Lung (tissue), 12 donors: ENCODE measurements around the gene LBHD2. TPM values are rescaled to one million over a fixed set of nuclear protein-coding genes. Genes with fewer than 3 reads are reported as not detected.

Experiments used
- ATAC-seq: fragments of 200-7000 bp; cut with Tn5 transposase; one replicate; pipeline ENCODE4 v1.9.1; 2020; ENCODE audit warnings: moderate number of reproducible peaks; ENCODE audit not compliant: insufficient read depth, low FRiP score
- DNase-seq, 3 donors: peaks; one replicate each; pipeline ENCODE4 v3.0.0-alpha.2; 2013 to 2017
- H3K27ac ChIP-seq, 2 donors: one replicate each; pipeline ENCODE4 v1.5.1; 2013; ENCODE audit warnings: mild to moderate bottlenecking in 2 of 2, moderate library complexity in 2 of 2, control low read depth in 1 of 2, inconsistent platforms in 1 of 2, low read depth in 1 of 2, low read length in 1 of 2
- H3K27me3 ChIP-seq, 3 donors: one replicate each; pipeline ENCODE4 v1.5.1; 2013; ENCODE audit warnings: low read length in 2 of 3; ENCODE audit not compliant: control insufficient read depth in 3 of 3, insufficient read depth in 3 of 3
- H3K36me3 ChIP-seq, 4 donors: one replicate each; pipeline ENCODE4 v1.5.1; 2013; ENCODE audit warnings: low read length in 4 of 4, mild to moderate bottlenecking in 1 of 4, moderate library complexity in 1 of 4; ENCODE audit not compliant: control insufficient read depth in 4 of 4, insufficient read depth in 4 of 4
- H3K4me1 ChIP-seq, 5 donors: one replicate each; pipeline ENCODE4 v1.5.1; 2013; ENCODE audit warnings: low read length in 5 of 5, mild to moderate bottlenecking in 2 of 5, moderate library complexity in 1 of 5; ENCODE audit not compliant: control insufficient read depth in 5 of 5, insufficient read depth in 5 of 5
- H3K4me3 ChIP-seq: one replicate; pipeline ENCODE4 v1.5.1; 2013; ENCODE audit warnings: mild to moderate bottlenecking, control low read depth, moderate library complexity
- H3K9ac ChIP-seq, 2 donors: one replicate each; pipeline ENCODE4 v1.5.1; 2013; ENCODE audit warnings: low read length in 2 of 2, control low read depth in 1 of 2; ENCODE audit not compliant: insufficient read depth in 1 of 2
- H3K9me3 ChIP-seq, 4 donors: one replicate each; pipeline ENCODE4 v1.5.1; 2013; ENCODE audit warnings: low read length in 3 of 4, mild to moderate bottlenecking in 1 of 4, moderate library complexity in 1 of 4; ENCODE audit not compliant: control insufficient read depth in 4 of 4, insufficient read depth in 3 of 4
- WGBS, 2 donors: extraction: QIAGEN DNeasy Blood & Tissue Kit; methylation state at CpG; one replicate each; pipeline ENCODE4 v1.1.7; 2013; 5-methylcytosine and 5-hydroxymethylcytosine counted together
- polyA plus RNA-seq, 2 donors: library from polyadenylated mRNA; stranded (reverse); fragments of 200-250 nt; gene quantifications; one replicate each; pipeline ENCODE4 v1.2.1, GENCODE V29; 2013
- total RNA-seq, 2 donors: library from RNA; depleted of rRNA in 1 of 2; stranded (reverse); fragments of >200 nt in 1 of 2; gene quantifications; one replicate each; pipeline ENCODE4 v1.2.1, GENCODE V29; 2014 to 2021
- TF ChIP-seq, protein P1 (sequence below): IDR thresholded peaks from 2 replicates; pipeline ENCODE4 v1.5.1; 2012; ENCODE audit warnings: mild to moderate bottlenecking; ENCODE audit errors: control extremely low read depth, extremely low read depth
- donor health status: control.
- donor health status: control.
- donor health status: Bipolar disorder and iron deficiency.
- donor health status: healthy.
- donor health status: DM: yes; HTN: yes; CAD: no.

LBHD2 gene
- total and polyA plus RNA-seq, 4 donors: 0.08 TPM; not detected in 3

DNA sequence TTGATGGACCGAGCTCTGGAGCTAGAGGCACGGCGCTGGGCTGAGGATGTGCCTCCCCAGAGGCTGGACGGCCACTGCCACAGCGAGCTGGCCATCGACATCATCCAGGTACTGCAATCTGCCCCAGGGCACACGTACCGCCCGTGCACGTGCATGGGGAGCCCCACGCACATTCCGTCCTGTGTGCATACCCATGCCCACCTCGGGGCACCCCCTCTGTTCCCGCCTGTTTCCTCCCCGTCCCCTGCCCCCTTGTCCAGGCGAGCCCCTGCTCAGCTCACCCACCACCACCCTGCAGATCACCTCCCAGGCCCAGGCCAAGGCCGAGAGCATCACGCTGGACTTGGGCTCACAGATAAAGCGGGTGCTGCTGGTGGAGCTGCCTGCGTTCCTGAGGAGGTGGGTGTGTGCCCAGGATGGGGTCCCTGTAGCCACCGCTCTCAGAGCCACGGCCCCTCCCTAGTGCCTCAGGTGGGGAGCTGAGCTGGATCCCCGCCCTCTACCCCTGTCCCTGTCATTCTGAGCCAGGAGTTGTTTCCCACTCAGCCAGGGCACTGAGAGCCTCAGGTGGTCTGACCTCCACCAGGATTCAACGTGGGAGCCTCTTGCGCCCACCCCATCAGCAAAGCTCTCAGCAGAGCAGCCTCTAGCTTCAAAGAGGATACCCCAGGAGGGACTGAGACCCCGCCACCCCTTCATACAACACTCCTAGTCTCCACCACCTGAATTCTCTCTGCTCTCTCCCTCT, 46.2 kb downstream of the LBHD2 start:
- TF ChIP-seq, protein P1, sequence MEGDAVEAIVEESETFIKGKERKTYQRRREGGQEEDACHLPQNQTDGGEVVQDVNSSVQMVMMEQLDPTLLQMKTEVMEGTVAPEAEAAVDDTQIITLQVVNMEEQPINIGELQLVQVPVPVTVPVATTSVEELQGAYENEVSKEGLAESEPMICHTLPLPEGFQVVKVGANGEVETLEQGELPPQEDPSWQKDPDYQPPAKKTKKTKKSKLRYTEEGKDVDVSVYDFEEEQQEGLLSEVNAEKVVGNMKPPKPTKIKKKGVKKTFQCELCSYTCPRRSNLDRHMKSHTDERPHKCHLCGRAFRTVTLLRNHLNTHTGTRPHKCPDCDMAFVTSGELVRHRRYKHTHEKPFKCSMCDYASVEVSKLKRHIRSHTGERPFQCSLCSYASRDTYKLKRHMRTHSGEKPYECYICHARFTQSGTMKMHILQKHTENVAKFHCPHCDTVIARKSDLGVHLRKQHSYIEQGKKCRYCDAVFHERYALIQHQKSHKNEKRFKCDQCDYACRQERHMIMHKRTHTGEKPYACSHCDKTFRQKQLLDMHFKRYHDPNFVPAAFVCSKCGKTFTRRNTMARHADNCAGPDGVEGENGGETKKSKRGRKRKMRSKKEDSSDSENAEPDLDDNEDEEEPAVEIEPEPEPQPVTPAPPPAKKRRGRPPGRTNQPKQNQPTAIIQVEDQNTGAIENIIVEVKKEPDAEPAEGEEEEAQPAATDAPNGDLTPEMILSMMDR: no peak
- DNase-seq: peak in 1 of 3 donors; percentile 9
- peak overlapping the region in 1 of 2 donors; percentile 17 for H3K27ac ChIP-seq
- H3K27me3 ChIP-seq: peaks cover 0 to under 1% (median 0%) of the 10 kb centered on the region in 3 donors
- no peak overlapping the region for H3K4me3 ChIP-seq
- H3K9ac ChIP-seq: no peak overlapping the region
- WGBS, 2 donors: 91 to 95% methylated on average over 26 of the region's 26 CpGs
- peaks cover 0 to 23% (median 7%) of the 10 kb centered on the region in 5 donors for H3K4me1 ChIP-seq
- H3K9me3 ChIP-seq: no peaks in the 10 kb centered on the region
- ATAC-seq: no peak
- H3K36me3 ChIP-seq: peaks cover 0 to 40% (median 11%) of the 10 kb centered on the region in 4 donors

GRCh38 chr14:103130965-103131364, 47.0 kb downstream of the LBHD2 start:
- TF ChIP-seq, protein P1: no peak
- 59 to 71% methylated on average over 8 of the region's 8 CpGs for WGBS, 2 donors
- DNase-seq (peak; percentile 59 to 69 (median 63)), ATAC-seq (no peak)
- H3K27me3 ChIP-seq: no peaks in the 10 kb centered on the region
- peaks cover 0 to 47% (median 11%) of the 10 kb centered on the region in 4 donors for H3K36me3 ChIP-seq
- peak overlapping the region in 1 of 2 donors; percentile 17 for H3K27ac ChIP-seq
- H3K9me3 ChIP-seq: no peaks in the 10 kb centered on the region
- no peak overlapping the region for H3K9ac ChIP-seq
- H3K4me3 ChIP-seq: no peak overlapping the region
- peaks cover 0 to 23% (median 7%) of the 10 kb centered on the region in 5 donors for H3K4me1 ChIP-seq

GRCh38 chr14:103131580-103131979, 47.6 kb downstream of the LBHD2 start:
- TF ChIP-seq, protein P1: no peak
- DNase-seq (no peak), ATAC-seq (no peak)
- peaks cover 0 to 47% (median 11%) of the 10 kb centered on the region in 4 donors for H3K36me3 ChIP-seq
- no peak overlapping the region for H3K9ac ChIP-seq
- no peak overlapping the region for H3K27ac ChIP-seq
- H3K4me3 ChIP-seq: no peak overlapping the region
- 95 to 96% methylated on average over 9 of the region's 9 CpGs for WGBS, 2 donors
- H3K4me1 ChIP-seq: peaks cover 0 to 20% (median 7%) of the 10 kb centered on the region in 5 donors
- H3K27me3 ChIP-seq: no peaks in the 10 kb centered on the region
- H3K9me3 ChIP-seq: no peaks in the 10 kb centered on the region
